Activated T-cell treated with anti-CD3 and anti-CD28 coated beads for 24 hours (primary cell): ENCODE results near the gene MGLL.

Experiments
- DNase-seq: peaks from one replicate; pipeline ENCODE4 v3.0.0-alpha.2; 2020; ENCODE audit warnings: low read depth

The MGLL gene

GRCh38 chr3:127822041-127822681, at the start of gene MGLL:
MGLL (minus strand) TSS chr3:127822515; CDS start chr3:127822318, 197 bp downstream.
- DNase-seq = no peak

DNA sequence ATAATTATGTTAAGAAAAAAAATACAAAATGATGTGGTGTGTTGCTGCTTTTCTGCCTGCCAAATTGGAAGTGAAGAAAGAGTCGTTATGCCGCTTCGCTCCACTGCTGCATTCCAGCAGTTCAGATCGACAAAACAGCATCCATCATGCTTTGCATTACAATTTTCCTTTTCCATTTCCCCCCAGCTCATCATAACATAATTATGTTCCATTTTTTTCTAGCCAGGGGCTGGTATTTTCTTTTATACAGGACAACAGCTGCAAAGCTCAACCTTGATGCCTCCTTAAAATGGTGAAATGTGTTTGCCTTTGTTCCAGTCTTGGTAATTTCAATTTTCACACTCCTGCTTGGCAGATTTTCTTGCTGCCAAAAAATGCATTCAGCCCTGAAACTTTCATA, 47.8 kb upstream of the MGLL start:
- no peak for DNase-seq

DNA sequence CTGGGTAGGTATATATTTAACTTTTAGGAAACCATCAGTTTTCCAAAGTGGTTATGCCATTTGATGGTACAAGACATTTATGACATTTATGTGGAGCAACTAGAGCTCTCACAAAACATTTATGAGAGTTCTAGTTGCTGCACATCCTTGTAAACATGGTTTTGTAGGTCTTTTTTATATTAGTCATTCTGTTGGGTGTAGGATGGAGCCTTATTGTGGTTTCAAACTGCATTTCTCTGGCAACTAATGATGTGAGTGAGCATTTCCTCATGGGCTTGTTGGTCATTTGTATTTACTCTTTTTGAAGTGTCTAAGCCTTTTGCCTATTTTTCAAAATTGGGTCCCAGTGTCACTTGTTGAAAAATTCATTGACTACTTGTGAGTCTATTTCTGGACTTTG, 45.7 kb upstream of the MGLL start:
- DNase-seq = no peak

DNA sequence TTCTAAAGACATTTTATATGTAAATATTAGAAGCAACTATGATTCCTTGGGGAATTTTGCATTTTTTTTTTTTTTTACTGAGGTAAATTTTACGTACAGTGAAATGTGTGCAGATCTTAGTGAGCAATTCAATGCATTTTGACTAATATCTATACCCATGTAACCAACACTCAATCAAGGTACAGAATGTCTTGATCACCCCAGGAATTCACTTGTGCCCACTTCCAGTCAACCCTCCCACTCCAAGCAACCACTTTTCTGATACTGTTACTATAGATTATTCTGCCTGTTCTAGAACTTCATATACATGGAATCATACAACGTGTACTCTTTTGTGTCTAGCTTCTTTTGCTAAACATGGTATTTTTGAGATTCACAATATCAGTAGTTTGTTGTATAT, 45.1 kb upstream of the MGLL start:
- no peak for DNase-seq

GRCh38 chr3:127865941-127866340, 43.6 kb upstream of the MGLL start:
- DNase-seq = no peak

DNA sequence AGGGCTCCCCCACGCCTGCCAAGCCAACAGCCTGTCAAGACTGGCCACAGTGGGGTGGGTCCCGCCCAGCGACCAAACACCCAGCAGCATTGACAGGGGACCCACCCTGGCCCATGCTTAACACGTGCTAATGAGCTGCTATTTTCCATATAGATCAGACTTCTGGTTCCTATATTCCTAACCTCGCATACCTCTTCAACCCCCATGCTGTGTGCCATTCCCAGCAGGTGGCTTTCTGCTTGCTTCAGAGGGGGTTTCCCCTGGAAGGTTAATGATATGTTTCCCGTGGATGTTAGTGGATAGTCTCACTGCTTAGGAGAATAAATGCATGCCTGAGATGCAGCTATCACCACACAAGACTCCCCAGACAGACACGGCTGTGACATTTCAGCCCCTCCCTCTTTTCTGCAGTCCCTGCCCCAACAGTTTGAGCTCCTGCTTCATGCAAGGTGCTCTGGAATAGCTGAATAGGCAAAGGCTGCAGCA, 37.9 kb upstream of the MGLL start:
- no peak for DNase-seq

DNA sequence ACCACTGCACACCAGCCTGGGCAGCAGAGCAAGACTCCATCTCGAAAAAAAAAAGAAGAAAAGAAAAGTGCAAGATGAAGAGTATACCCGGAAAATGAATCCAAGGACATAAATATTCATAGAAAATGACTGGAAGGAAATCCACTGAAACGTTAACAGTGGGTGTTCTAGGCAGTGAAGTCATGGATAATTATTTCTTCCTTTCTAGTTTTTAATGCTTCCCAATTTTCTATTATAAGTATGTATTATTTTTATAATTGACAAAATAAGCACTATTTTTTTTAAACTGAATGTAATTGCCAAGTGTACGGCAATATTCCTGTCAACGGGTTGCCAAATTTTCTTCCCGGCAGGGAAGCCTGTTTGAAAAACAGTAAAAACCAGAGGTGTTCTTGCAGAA, 37.4 kb upstream of the MGLL start:
- no peak for DNase-seq

DNA sequence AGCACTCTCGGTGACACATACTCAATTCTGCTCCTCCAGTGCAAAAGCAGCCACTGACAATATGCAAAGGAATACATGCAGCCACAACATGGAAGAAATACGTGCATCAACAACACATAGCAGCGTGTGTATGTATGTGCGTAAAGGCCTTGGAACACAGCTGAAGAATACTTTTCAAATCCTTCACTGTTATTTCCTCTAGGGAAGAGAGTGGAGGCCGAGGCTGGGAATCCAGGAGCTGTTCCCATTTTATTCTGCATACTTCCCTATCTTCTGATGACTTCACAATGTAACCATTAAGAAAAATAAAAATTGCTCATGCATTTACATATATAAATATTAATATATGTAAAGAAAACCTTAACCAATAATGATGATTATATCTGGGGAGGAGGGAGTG, 36.6 kb upstream of the MGLL start:
- no peak for DNase-seq

GRCh38 chr3:127858521-127858920, 36.2 kb upstream of the MGLL start:
- no peak for DNase-seq

DNA sequence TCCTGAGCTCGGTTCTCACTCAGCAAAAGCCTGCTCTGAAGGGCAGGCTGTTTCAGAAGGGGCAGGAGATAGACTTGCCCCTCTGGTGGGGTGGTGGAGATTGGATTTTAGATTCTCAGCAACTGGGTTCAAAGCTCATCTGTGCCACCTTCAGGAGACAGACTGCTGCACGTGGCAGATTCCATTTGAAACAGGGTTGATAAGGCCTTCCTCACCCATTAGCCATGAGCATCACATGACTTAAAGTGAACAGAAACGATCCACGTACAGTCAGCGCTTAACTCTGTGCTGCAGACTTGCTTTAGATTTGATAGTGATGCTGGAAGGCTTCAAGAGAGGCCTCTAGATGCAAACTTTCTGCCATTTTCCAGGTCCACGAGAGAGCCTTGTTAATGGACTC, 35.0 kb upstream of the MGLL start:
- no peak for DNase-seq

GRCh38 chr3:127856801-127857200, 34.5 kb upstream of the MGLL start:
- no peak for DNase-seq

DNA sequence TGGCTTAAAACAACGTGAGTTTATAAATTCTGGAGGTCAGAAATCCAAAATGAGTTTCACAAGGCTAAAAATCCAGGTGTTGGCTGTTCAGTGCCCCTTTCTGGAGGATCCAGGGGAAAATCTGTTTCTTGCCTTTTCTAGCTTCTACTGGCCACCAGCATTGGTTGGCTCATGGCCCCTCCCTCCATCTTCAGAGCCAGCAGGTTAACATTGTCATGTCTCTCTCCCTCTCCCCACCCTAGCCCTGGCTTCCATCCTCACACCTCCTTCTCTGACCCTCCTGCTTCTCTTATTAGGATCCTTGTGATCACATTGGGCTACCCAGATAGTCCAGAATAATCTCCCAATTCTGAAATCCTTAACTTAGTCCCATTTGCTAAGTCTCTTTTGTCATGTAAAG, 32.9 kb upstream of the MGLL start:
- DNase-seq = no peak

DNA sequence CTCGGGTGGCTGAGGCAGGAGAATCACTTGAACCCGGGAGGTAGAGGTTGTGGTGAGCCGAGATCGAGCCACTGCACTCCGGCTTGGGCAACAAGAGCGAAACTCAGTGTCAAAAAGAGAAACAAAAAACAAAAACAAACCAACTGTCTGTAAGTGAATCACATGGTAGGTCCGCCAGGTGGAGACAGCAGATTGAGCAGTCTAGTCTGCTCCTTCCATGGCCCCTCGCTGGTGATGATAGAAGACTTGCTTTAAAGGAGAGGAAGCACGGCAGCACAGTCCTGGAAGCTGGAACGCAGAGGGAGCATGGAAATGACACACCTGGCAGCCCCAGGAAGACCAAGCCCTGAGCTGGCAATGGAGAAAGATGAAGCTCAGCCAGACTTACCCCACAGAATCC, 31.4 kb upstream of the MGLL start:
- no peak for DNase-seq

DNA sequence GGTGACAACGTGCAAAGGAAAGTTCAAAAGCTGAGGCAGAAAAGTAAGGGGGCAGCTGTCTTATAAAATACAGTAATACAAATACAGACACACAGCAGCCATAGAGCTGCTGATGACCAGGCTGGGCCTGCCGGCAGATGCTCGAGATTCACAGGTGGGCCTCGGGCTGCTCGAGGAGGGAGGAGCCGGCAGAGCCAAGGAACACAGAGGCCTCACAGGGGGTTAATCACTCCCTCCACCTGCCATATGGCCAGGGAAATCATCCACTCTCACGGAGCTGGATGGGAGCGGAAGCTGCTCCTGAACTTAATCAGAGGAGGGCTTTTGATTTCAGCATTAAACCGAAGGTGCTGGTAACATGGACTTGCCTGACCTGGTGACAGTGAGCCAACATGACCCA, 29.6 kb upstream of the MGLL start:
- DNase-seq = no peak

- no peak for DNase-seq
These were observed 27.1 kb upstream of the MGLL start for GRCh38 chr3:127849368-127849767.

GRCh38 chr3:127848131-127849129, 26.1 kb upstream of the MGLL start:
- DNase-seq = no peak

GRCh38 chr3:127847236-127847720, 25.0 kb upstream of the MGLL start:
- no peak for DNase-seq

GRCh38 chr3:127846576-127846975, 24.3 kb upstream of the MGLL start:
- no peak for DNase-seq

GRCh38 chr3:127844326-127844942, 22.1 kb upstream of the MGLL start:
- DNase-seq = no peak

- no peak for DNase-seq
These were observed 18.4 kb upstream of the MGLL start for GRCh38 chr3:127840671-127841070.

DNA sequence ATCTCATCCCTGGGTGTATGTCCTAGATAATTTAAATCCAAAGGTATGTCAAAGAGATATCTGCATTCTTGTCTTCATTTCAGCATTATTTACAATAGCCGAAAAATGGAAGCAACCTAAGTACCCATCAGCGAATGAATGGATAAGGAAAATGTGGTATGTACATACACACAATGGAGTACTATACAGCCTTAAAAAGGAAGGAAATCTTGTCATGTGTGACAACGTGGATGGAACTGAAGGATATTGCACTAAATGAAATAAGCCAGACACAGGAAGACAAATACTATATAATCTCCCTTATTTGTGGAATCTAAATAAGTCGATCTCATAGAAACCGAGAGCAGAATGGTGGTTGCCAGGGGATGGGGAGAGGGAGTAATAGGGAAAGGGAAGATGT, 16.8 kb upstream of the MGLL start:
- no peak for DNase-seq

DNA sequence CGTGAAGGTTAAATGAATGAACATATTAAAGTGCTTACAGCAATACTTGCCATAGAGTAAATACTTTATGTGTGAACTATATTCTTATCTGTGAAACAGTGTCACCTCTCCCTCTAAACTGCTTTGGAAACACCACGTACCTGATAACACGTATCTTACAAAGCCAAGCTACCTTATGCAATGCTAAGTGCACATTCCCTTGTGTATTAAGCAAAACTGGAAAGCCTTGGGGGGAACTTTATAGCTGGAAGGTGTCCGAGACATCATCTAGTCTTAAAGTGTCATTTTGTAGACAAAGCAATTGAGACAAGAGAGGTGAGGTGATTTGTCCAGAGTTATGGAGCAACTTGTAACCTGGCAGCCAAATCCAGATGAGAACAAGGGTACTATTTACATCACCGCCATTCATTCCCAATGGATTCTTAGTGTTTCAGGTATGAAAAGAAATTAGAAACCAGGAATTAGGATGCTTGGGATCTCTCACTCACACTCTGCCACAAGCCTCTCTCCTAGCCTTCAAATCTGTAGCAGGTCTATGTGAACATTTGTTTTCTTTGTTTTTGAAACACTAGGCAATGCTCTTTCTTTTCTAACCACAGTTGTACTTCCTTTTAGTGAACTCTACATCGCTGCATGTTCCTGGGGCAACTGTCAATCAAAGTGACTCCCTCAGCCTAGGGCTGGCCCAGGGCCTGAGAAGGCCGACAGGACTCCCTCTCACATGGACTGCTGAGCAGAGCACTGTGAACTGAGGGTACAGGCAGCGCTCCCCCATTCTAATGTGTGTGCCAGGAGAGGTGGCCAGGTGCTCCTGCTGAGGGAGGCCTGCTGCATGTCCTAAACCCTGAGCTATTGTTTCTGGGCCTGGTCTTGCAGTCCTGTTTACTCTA, 13.9 kb upstream of the MGLL start:
- DNase-seq = no peak
